SJSA1 (cell line): ENCODE results near the gene PHKB. TPM values are rescaled to one million over a fixed set of nuclear protein-coding genes. Genes with fewer than 3 reads are reported as not detected.

Experiments
- DNase-seq, 2 experiments: peaks; one replicate each; pipeline ENCODE4 v3.0.0-alpha.2; 2015 to 2020; ENCODE audit warnings: low spot score in 2 of 2, low read depth in 1 of 2
- H3K27ac ChIP-seq: fragments of 250-450 bp; sonication (Bioruptor Pico); 2 replicates; pipeline ENCODE4 v1.5.1; 2020; ENCODE audit warnings: mild to moderate bottlenecking, moderate library complexity
- H3K27me3 ChIP-seq: fragments of 250-450 bp; sonication (Bioruptor Pico); replicated peaks from 2 replicates; pipeline ENCODE4 v1.5.1; 2020; ENCODE audit warnings: mild to moderate bottlenecking, moderate library complexity
- H3K36me3 ChIP-seq: fragments of 250-450 bp; sonication (Bioruptor Pico); 2 replicates; pipeline ENCODE4 v1.5.1; 2020; ENCODE audit warnings: mild to moderate bottlenecking
- H3K4me1 ChIP-seq: fragments of 250-450 bp; sonication (Bioruptor Pico); replicated peaks from 2 replicates; pipeline ENCODE4 v1.6.1; 2021; ENCODE audit warnings: mild to moderate bottlenecking
- H3K4me3 ChIP-seq: fragments of 250-450 bp; sonication (Bioruptor Pico); 2 replicates; pipeline ENCODE4 v1.5.1; 2020; ENCODE audit warnings: mild to moderate bottlenecking
- H3K9me3 ChIP-seq: fragments of 250-450 bp; sonication (Bioruptor Pico); replicated peaks from 2 replicates; pipeline ENCODE4 v1.5.1; 2020; ENCODE audit warnings: mild to moderate bottlenecking
- total RNA-seq: library from RNA; depleted of rRNA; stranded (reverse); fragments of >200 nt; shearing (Covaris generic); gene quantifications from 2 replicates; pipeline ENCODE4 v1.2.3, GENCODE V29; 2014; rRNA removed

Gene PHKB
- total RNA-seq, 1 experiment from 2014 or later: 43.1 TPM

GRCh38 chr16:47734987-47735594, 274.0 kb downstream of the PHKB start:
- H3K4me3 ChIP-seq: no peak overlapping the region
- peaks cover 29% of the 10 kb centered on the region for H3K4me1 ChIP-seq
- DNase-seq: no peak
- no peaks in the 10 kb centered on the region for H3K9me3 ChIP-seq
- H3K27me3 ChIP-seq: no peaks in the 10 kb centered on the region
- H3K27ac ChIP-seq: no peak overlapping the region
- no peaks in the 10 kb centered on the region for H3K36me3 ChIP-seq

GRCh38 chr16:47750371-47750770, 289.2 kb downstream of the PHKB start:
- Histone ChIP-seq H3K9me3 (no peaks in the 10 kb centered on the region), H3K27me3 (peaks cover 3% of the 10 kb centered on the region; the same call in 1 of the 2 replicates), H3K4me1 (no peaks in the 10 kb centered on the region), H3K36me3 (no peaks in the 10 kb centered on the region), H3K4me3 (no peak overlapping the region), H3K27ac (no peak overlapping the region)
- no peak for DNase-seq

Other genes with a start within 250 kb of the PHKB start
- gene ITFG1, start 268 bp upstream of the PHKB start, total RNA-seq: 57.5 and 58.0 TPM in 2 replicates